ENCODE data around the gene PFKM.
"Not testable (repeated sequence)": the region's sequence is repeated elsewhere in the genome, so short reads cannot be mapped to it uniquely, and the experiment has no call there.

PFKM gene

GRCh38 chr12:48111312-48111693 is 7.9 kb upstream of the PFKM start:
- DNase-seq (ENCODE audit: low read depth in 2 of 2), result not testable (repeated sequence)

- no peak for DNase-seq (ENCODE audit: low read depth in 2 of 2)
Measured at GRCh38 chr12:48115957-48116356, 3.2 kb upstream of the PFKM start.

GRCh38 chr12:48118284-48118871 is 786 bp upstream of the PFKM start:
- DNase-seq (ENCODE audit: low read depth in 2 of 2), result no peak

GRCh38 chr12:48119834-48120195 is 651 bp downstream of the PFKM start:
- no peak for DNase-seq (ENCODE audit: low read depth in 2 of 2)

- no peak for DNase-seq (ENCODE audit: low read depth in 2 of 2)
Measured at GRCh38 chr12:48121522-48121921, 2.4 kb downstream of the PFKM start.

- no peak for DNase-seq (ENCODE audit: low read depth in 2 of 2)
Measured at GRCh38 chr12:48122065-48122834, 3.1 kb downstream of the PFKM start.

GRCh38 chr12:48123169-48123568 is 4.0 kb downstream of the PFKM start:
- DNase-seq (ENCODE audit: low read depth in 2 of 2), result no peak

GRCh38 chr12:48125542-48125941 is 6.4 kb downstream of the PFKM start:
- not testable (repeated sequence) for DNase-seq (ENCODE audit: low read depth in 2 of 2)

GRCh38 chr12:48125985-48126384 is 6.8 kb downstream of the PFKM start:
- no peak for DNase-seq (ENCODE audit: low read depth in 2 of 2)

GRCh38 chr12:48126953-48127630 is 7.9 kb downstream of the PFKM start:
- no peak for DNase-seq (ENCODE audit: low read depth in 2 of 2)

- no peak for DNase-seq (ENCODE audit: low read depth in 2 of 2)
Measured at GRCh38 chr12:48128800-48129199, 9.6 kb downstream of the PFKM start.

- no peak for DNase-seq (ENCODE audit: low read depth in 2 of 2)
Measured at GRCh38 chr12:48129376-48129775, 10.2 kb downstream of the PFKM start.

- no peak for DNase-seq (ENCODE audit: low read depth in 2 of 2)
Measured at GRCh38 chr12:48131517-48131916, 12.4 kb downstream of the PFKM start.

- no peak for DNase-seq (ENCODE audit: low read depth in 2 of 2)
Measured at GRCh38 chr12:48132826-48133225, 13.7 kb downstream of the PFKM start.

GRCh38 chr12:48135027-48135426 is 15.9 kb downstream of the PFKM start:
- no peak for DNase-seq (ENCODE audit: low read depth in 2 of 2)

GRCh38 chr12:48142818-48143674 is 23.9 kb downstream of the PFKM start:
- DNase-seq (ENCODE audit: low read depth in 2 of 2), result no peak

GRCh38 chr12:48143898-48144297 is 24.7 kb downstream of the PFKM start:
- no peak for DNase-seq (ENCODE audit: low read depth in 2 of 2)

- no peak for DNase-seq (ENCODE audit: low read depth in 2 of 2)
Measured at GRCh38 chr12:48145981-48146380, 26.8 kb downstream of the PFKM start.

- DNase-seq (ENCODE audit: low read depth in 2 of 2), result no peak
Measured at GRCh38 chr12:48151103-48151771, 32.1 kb downstream of the PFKM start.

- not testable (repeated sequence) for DNase-seq (ENCODE audit: low read depth in 2 of 2)
Measured at GRCh38 chr12:48155786-48156185, 36.6 kb downstream of the PFKM start.

- no peak for DNase-seq (ENCODE audit: low read depth in 2 of 2)
Measured at GRCh38 chr12:48156652-48157017, 37.5 kb downstream of the PFKM start.
